ENCODE results near the gene CER1. TPM values are rescaled to one million over a fixed set of nuclear protein-coding genes. Genes with fewer than 3 reads are reported as not detected.

CER1 gene
- total RNA-seq, 1 experiment from 2014 or later = not detected

DNA sequence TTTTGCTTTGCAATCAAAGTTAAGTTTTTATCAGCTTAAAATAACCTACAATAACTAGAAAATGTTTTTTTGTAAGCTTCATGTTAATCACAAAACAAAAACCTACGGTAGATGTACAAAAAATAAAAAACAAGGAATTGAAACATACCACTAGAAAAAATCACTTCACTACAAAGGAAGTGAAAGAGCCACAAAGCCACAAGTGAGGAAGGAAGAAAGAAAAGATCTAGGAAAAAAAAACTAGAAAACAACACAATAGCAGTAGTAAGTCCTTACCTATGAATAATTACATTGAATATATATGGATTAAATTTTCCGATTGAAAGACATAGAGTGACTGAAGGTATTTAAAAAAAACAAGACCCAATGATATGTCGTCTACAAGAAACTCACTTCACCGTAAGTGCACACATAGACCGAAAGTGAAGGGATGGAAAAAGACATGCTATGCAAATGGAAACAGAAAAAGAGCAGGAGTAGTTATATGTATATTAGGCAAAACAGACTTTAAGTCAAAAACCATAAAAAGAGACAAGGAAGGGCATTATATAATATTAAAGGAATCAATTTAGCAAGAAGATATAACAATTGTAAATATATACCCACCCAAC lies 15.9 kb downstream of the CER1 start:
- H3K79me2 ChIP-seq (ENCODE audit: low read length) = no peaks in the 10 kb centered on the region
- H3K4me2 ChIP-seq (ENCODE audit: low read length) = no peak overlapping the region
- POLR2A ChIA-PET (ENCODE audit: unreplicated experiment) = no interaction called here
- H3K9ac ChIP-seq (ENCODE audit: low read length) = no peak overlapping the region
- TF ChIP-seq, protein P1, sequence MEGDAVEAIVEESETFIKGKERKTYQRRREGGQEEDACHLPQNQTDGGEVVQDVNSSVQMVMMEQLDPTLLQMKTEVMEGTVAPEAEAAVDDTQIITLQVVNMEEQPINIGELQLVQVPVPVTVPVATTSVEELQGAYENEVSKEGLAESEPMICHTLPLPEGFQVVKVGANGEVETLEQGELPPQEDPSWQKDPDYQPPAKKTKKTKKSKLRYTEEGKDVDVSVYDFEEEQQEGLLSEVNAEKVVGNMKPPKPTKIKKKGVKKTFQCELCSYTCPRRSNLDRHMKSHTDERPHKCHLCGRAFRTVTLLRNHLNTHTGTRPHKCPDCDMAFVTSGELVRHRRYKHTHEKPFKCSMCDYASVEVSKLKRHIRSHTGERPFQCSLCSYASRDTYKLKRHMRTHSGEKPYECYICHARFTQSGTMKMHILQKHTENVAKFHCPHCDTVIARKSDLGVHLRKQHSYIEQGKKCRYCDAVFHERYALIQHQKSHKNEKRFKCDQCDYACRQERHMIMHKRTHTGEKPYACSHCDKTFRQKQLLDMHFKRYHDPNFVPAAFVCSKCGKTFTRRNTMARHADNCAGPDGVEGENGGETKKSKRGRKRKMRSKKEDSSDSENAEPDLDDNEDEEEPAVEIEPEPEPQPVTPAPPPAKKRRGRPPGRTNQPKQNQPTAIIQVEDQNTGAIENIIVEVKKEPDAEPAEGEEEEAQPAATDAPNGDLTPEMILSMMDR (conservative IDR thresholded peaks at IDR 0.05; ENCODE audit: low read depth, low read length) = no peak
- TF ChIP-seq EZH2phosphoT487 (IDR thresholded peaks at IDR 0.05; ENCODE audit: borderline replicate concordance, low read length) (no peak), EZH2 (IDR thresholded peaks at IDR 0.05; ENCODE audit: low read length, unreplicated experiment) (no peak)
- no peaks in the 10 kb centered on the region for H3F3A ChIP-seq (ENCODE audit: low read length, unreplicated experiment)
- intact Hi-C loops (cut with micrococcal nuclease) = no loop called here
- peaks cover 11% of the 10 kb centered on the region for H3K4me1 ChIP-seq (ENCODE audit: insufficient read depth, low read length)
- no peak overlapping the region for H3K4me3 ChIP-seq (ENCODE audit: low read length)
- no peak overlapping the region for H3K27ac ChIP-seq (ENCODE audit: low read length)
- H3K27me3 ChIP-seq (ENCODE audit: low read length) = no peaks in the 10 kb centered on the region
- DNase-seq (no peak), ATAC-seq (no peak)
- H3K36me3 ChIP-seq (ENCODE audit: low read depth, low read length) = no peaks in the 10 kb centered on the region
- no peaks in the 10 kb centered on the region for H3K9me2 ChIP-seq (replicated peaks; ENCODE audit: low read length)
- CTCF ChIA-PET = no interaction called here
- no TSS peak for BruUV-seq (replicated peaks)
- H2AFZ ChIP-seq (ENCODE audit: low read length) = no peak overlapping the region
- H4K20me1 ChIP-seq (ENCODE audit: low read length) = no peaks in the 10 kb centered on the region
- H3K9me3 ChIP-seq (ENCODE audit: low read length) = 0 out of 2 replicates have a peak, but pooled peaks cover 4% of the 10 kb centered on the region

DNA sequence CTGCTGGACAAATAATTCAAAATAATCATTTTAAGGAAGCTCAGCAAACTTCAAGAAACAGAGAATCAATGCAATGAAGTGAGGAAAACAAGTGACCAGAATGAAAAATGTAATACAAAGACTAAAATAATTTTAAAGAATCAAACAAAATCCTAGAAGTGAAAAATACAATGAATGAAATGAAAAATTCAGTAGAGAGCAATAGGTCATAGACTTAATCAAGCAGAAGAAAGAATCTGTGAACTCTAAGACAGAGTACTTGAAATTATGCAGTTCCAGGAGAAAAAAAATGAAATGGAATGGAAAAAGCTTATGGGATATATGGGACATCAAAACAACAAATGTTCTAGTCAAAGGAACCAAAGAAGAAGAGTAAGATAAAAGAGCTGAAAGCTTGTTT lies 17.5 kb downstream of the CER1 start:
- H3K4me1 ChIP-seq (ENCODE audit: insufficient read depth, low read length) = no peaks in the 10 kb centered on the region

GRCh38 chr9:14704281-14704680 lies 18.3 kb downstream of the CER1 start:
- Histone ChIP-seq H3F3A (ENCODE audit: low read length, unreplicated experiment) (no peaks in the 10 kb centered on the region), H4K20me1 (ENCODE audit: low read length) (no peaks in the 10 kb centered on the region), H3K27me3 (ENCODE audit: low read length) (no peaks in the 10 kb centered on the region), H3K4me3 (ENCODE audit: low read length) (no peak overlapping the region), H3K36me3 (ENCODE audit: low read depth, low read length) (no peaks in the 10 kb centered on the region), H3K9me3 (ENCODE audit: low read length) (0 out of 2 replicates have a peak, but pooled peaks cover 4% of the 10 kb centered on the region), H3K9ac (ENCODE audit: low read length) (no peak overlapping the region), H3K4me2 (ENCODE audit: low read length) (no peak overlapping the region), H3K27ac (ENCODE audit: low read length) (no peak overlapping the region), H3K79me2 (ENCODE audit: low read length) (no peaks in the 10 kb centered on the region), H3K4me1 (ENCODE audit: insufficient read depth, low read length) (no peaks in the 10 kb centered on the region), H3K9me2 (replicated peaks; ENCODE audit: low read length) (no peaks in the 10 kb centered on the region), H2AFZ (ENCODE audit: low read length) (no peak overlapping the region)
- DNase-seq (no peak), ATAC-seq (no peak)
- intact Hi-C loops (cut with micrococcal nuclease) = no loop called here
- TF ChIP-seq EZH2phosphoT487 (IDR thresholded peaks at IDR 0.05; ENCODE audit: borderline replicate concordance, low read length) (no peak), EZH2 (IDR thresholded peaks at IDR 0.05; ENCODE audit: low read length, unreplicated experiment) (no peak)
- TF ChIP-seq, protein P1 (conservative IDR thresholded peaks at IDR 0.05; ENCODE audit: low read depth, low read length) = no peak
- ChIA-PET CTCF (no interaction called here), POLR2A (ENCODE audit: unreplicated experiment) (no interaction called here)
- BruUV-seq (replicated peaks) = no TSS peak

More for the DNA sequence above, 17.5 kb downstream of the CER1 start:
- TF ChIP-seq, protein P1 (conservative IDR thresholded peaks at IDR 0.05; ENCODE audit: low read depth, low read length) = no peak
- TF ChIP-seq EZH2phosphoT487 (IDR thresholded peaks at IDR 0.05; ENCODE audit: borderline replicate concordance, low read length) (no peak), EZH2 (IDR thresholded peaks at IDR 0.05; ENCODE audit: low read length, unreplicated experiment) (no peak)
- Histone ChIP-seq H3K36me3 (ENCODE audit: low read depth, low read length) (no peaks in the 10 kb centered on the region), H3K79me2 (ENCODE audit: low read length) (no peaks in the 10 kb centered on the region), H4K20me1 (ENCODE audit: low read length) (no peaks in the 10 kb centered on the region), H3K9me3 (ENCODE audit: low read length) (0 out of 2 replicates have a peak, but pooled peaks cover 4% of the 10 kb centered on the region), H3K27me3 (ENCODE audit: low read length) (no peaks in the 10 kb centered on the region), H3K9me2 (replicated peaks; ENCODE audit: low read length) (no peaks in the 10 kb centered on the region), H3F3A (ENCODE audit: low read length, unreplicated experiment) (no peaks in the 10 kb centered on the region), H3K27ac (ENCODE audit: low read length) (no peak overlapping the region), H3K4me3 (ENCODE audit: low read length) (no peak overlapping the region), H2AFZ (ENCODE audit: low read length) (no peak overlapping the region), H3K9ac (ENCODE audit: low read length) (no peak overlapping the region), H3K4me2 (ENCODE audit: low read length) (no peak overlapping the region)
- intact Hi-C loops (cut with micrococcal nuclease) = no loop called here
- ChIA-PET CTCF (no interaction called here), POLR2A (ENCODE audit: unreplicated experiment) (no interaction called here)
- DNase-seq (no peak), ATAC-seq (no peak)
- no TSS peak for BruUV-seq (replicated peaks)
